HL-60 (cell line): Measurements from ENCODE around the gene POLR2M.

Source experiments
- CTCF ChIP-seq: IDR thresholded peaks from one replicate; pipeline ENCODE4 v1.5.1; 2011; ENCODE audit warnings: low read length, control low read depth, inconsistent platforms; ENCODE audit not compliant: insufficient read depth
- REST ChIP-seq: IDR thresholded peaks from 2 replicates; pipeline ENCODE4 v1.6.1; 2012; ENCODE audit warnings: low read depth; ENCODE audit not compliant: insufficient replicate concordance

DNA sequence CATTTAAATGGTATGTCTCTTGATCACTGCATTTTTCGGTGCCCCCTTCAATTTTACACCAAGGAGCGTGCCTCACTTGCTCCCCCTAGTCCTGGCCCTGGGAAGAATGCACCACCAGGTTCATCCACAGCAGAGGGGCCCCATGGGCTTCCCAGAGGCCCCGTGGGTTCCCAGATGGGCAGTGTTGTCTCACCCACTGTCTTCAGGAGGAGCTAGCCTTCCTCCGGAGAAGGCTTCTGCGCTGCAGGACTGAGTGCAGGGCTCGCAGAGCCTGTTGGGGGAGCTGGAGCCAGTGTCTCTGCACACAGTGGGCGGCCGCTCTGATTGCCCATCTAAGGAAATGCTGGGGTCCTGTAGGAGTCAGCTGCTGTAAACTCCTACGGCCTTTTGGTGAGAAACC is 45.9 kb downstream of the POLR2M start:
- TF ChIP-seq CTCF: no peak
- TF ChIP-seq REST: no peak
